Vagina (tissue), 2 donors: ENCODE results near the gene WBP2.

Experiments used
- POLR2A ChIP-seq, 2 donors: fragments of 450-650 bp; IDR thresholded peaks; one replicate each; pipeline ENCODE4 v1.6.1; 2017; ENCODE audit warnings: antibody characterized with exemption in 2 of 2, mild to moderate bottlenecking in 2 of 2, moderate library complexity in 2 of 2
- POLR2AphosphoS5 ChIP-seq, 2 donors: sonication (generic); formaldehyde crosslinking; IDR thresholded peaks; one replicate each; pipeline ENCODE4 v1.9.0; 2017; ENCODE audit warnings: antibody characterized with exemption in 2 of 2, mild to moderate bottlenecking in 2 of 2, low read depth in 1 of 2; ENCODE audit not compliant: insufficient read depth in 1 of 2
- TF ChIP-seq, protein P1 (sequence below), 3 experiments: fragments of 450-650 bp in 2 of 3; fragments of 200-600 bp in 1 of 3; sonication (generic) in 1 of 3; IDR thresholded peaks; one replicate each; pipeline ENCODE4 v1.5.1; 2017 to 2019; ENCODE audit warnings: antibody characterized with exemption in 3 of 3, mild to moderate bottlenecking in 2 of 3, moderate library complexity in 2 of 3

DNA sequence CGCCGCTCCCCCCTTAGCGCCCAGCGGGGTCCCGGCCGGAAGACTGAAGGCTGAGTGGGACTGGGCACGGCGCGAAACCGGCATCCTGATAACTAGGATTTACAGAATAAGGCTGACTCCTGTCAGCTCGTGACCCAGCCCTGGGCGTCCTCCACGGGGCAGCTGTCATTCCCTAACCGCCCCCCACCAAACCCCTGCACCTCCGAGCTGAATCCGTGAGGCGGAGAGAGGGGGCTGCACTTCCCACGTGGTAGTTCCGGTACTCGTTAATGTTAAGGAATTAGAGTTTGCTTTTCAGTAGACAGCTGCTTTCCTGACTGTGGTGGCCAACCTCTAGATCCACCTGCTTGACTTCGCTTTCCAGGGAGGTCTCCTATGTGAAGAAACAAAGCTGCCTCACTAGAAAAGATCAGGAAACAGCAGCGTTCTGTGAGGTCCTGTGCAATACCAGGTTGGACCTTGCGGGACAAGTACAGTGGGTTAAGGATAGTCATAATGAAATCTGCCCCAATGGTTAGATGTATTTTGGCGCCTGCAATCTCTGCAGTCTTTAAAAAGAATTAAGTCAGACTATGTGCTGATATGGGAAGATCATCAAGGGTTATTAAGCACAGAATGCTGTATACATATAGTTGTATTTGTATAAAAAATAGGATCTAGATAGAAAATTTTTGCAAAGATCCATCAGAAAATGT, 1.1 kb upstream of the WBP2 start:
- TF ChIP-seq, protein P1, sequence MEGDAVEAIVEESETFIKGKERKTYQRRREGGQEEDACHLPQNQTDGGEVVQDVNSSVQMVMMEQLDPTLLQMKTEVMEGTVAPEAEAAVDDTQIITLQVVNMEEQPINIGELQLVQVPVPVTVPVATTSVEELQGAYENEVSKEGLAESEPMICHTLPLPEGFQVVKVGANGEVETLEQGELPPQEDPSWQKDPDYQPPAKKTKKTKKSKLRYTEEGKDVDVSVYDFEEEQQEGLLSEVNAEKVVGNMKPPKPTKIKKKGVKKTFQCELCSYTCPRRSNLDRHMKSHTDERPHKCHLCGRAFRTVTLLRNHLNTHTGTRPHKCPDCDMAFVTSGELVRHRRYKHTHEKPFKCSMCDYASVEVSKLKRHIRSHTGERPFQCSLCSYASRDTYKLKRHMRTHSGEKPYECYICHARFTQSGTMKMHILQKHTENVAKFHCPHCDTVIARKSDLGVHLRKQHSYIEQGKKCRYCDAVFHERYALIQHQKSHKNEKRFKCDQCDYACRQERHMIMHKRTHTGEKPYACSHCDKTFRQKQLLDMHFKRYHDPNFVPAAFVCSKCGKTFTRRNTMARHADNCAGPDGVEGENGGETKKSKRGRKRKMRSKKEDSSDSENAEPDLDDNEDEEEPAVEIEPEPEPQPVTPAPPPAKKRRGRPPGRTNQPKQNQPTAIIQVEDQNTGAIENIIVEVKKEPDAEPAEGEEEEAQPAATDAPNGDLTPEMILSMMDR (IDR thresholded peaks at IDR 0.05): no peak
- TF ChIP-seq POLR2AphosphoS5 (IDR thresholded peaks at IDR 0.05; ENCODE audit: insufficient read depth in 1 of 2, low read depth in 1 of 2) (no peak), POLR2A (IDR thresholded peaks at IDR 0.05) (no peak)
